Measurements from ENCODE around the gene MED12L.
"Not testable (repeated sequence)": the region's sequence is repeated elsewhere in the genome, so short reads cannot be mapped to it uniquely, and the experiment has no call there.

The MED12L gene

GRCh38 chr3:151145713-151146070 is 60.2 kb downstream of the MED12L start:
- no peak for DNase-seq

GRCh38 chr3:151146071-151146730 is 60.7 kb downstream of the MED12L start:
- DNase-seq = peak; percentile 91

GRCh38 chr3:151146731-151147091 is 61.2 kb downstream of the MED12L start:
- no peak for DNase-seq

- no peak for DNase-seq
Observed at GRCh38 chr3:151147299-151147698, 61.8 kb downstream of the MED12L start.

DNA sequence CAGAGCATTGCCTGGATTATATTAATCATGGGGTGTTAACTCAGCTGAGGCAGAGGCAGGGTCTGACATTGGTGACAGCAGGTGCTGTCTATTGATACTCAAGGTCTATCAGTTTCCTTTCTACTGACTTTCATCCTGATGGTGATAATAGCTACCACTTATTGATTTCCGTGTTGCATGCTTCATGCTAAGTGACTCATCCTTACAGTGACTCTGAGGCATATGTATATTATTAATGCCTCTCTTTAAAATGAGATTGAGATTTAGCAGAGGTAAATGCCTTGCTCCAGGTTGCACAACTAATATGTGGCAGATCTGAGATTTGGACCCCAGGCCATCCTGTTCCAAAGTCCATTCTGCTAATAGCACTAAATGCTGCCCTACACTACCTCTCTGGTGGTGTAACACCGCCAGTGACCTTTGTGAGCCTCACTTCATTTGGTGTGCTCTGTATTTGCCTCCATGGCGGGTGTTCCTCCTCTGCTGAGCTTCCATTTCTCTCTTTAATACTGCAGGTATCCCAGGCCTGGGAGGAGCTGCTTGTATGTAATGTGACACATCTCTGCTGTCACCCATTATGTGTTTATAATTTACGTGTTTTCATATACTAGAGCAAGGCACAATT is 67.1 kb downstream of the MED12L start:
- no peak for DNase-seq

DNA sequence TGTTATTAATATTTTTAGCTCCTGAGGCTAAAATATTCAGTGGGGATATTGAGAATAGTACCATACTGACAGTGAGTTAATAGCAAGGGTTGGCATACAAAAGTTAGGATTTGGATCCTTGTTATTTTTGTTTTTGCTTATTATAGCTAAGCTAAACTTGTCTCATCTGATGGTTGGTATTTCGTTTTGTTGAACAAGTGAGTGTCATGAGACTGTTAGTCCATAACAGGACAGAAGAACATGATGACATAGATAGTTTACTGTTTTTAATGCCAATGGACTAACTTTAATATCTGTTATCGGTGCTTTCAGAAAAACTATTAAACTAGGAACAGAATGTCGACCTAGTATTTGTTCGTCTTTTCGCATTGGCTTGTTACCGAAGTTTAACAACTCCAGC is 69.1 kb downstream of the MED12L start:
- no peak for DNase-seq

DNA sequence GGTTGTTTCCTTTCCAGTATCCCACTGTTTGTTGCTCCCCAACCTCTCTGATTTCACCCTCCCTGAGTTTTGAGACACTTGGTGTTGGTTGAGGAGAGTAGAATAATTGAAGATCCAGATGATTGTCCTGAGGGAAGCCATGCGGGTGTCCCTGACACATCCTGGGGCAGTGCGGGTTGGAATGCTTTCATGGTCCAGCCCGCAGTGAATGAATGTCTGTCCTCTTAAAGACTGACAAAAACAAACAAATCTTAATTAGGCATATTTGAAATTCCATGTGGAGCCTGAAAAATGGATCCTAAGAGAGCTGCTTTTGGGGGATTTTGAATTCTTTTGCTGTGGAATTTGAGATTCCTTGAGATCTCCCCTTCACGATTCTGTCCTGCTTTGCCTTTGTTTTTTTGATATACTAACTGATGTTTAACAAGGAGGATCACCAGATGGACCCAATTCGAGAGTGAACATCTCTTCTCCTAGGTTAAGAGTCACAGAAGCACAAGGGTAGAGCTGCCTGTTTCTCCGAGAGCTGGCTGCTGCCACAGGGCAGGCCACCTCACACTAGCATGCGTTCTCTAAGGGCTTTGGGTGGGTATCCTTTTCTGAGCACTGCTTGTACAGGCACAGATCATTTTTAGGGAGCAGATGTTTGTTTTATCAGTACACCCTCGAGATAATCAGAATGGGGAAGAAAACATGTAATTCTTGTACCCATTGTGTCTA is 70.1 kb downstream of the MED12L start:
- DNase-seq = no peak

DNA sequence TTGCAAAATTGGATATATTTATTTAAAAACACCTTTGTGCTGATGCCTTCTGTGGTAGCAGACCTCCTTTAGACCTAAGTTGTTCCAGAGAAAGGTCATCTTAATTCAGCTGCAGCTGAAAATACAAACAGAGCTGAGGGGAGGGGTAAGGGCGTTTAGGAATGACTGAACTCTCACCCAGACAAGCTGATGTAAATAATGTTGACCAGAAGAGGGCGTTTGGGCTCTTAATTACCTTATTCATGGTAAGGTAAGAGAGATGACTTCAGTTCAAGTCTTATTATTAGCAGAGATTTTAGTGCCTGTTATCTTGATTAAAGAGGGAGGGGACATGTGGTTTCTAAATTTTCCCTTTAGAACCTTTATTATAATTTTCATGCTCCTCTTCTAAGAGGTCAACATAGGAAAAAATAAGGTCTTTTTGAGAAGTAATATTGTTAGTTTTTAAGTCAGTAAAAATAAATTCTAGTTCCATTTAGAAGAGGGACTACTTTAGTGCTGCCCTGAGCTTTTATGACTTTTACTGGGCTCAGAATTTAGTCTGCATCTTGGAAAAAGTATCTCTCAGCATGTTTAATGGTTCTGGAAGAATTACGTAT is 71.3 kb downstream of the MED12L start:
- DNase-seq = peak; percentile 74

GRCh38 chr3:151159806-151160205 is 74.3 kb downstream of the MED12L start:
- no peak for DNase-seq

DNA sequence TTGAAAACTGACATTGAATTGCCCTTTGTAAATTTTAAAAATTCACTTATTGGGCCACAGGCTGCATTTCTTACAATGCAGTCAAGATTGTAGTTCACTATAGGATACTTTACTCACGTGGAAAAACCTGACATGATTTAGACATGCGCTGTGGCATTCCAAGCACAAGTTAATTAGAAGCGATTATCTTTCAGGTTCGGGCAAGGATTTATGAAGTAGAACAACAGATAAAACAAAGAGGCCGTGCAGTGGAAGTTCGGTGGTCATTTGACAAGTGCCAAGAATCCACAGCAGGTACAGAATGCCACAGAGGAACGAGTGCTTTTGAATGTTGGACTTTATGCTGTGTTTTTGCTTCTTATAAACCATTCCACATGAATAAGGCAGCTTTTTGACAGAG is 79.8 kb downstream of the MED12L start:
- DNase-seq = no peak

DNA sequence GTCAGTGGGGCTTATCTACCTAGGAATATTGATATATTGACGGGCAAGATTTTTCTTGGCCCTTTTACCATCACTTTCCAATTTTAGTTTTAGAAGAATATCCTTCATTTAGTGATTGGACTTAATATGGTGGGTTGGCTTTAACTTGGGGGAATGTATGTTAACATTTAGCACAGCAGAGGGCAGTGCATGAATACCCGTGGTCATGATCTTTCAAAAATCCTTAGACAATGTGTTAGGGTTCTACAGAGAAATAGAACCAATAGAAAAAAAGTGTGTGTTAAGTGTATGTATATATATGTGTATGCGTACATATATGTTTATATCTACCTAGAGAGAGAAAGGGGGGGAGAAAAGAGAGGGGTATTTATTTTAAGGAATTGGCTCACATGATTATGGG is 80.7 kb downstream of the MED12L start:
- no peak for DNase-seq

DNA sequence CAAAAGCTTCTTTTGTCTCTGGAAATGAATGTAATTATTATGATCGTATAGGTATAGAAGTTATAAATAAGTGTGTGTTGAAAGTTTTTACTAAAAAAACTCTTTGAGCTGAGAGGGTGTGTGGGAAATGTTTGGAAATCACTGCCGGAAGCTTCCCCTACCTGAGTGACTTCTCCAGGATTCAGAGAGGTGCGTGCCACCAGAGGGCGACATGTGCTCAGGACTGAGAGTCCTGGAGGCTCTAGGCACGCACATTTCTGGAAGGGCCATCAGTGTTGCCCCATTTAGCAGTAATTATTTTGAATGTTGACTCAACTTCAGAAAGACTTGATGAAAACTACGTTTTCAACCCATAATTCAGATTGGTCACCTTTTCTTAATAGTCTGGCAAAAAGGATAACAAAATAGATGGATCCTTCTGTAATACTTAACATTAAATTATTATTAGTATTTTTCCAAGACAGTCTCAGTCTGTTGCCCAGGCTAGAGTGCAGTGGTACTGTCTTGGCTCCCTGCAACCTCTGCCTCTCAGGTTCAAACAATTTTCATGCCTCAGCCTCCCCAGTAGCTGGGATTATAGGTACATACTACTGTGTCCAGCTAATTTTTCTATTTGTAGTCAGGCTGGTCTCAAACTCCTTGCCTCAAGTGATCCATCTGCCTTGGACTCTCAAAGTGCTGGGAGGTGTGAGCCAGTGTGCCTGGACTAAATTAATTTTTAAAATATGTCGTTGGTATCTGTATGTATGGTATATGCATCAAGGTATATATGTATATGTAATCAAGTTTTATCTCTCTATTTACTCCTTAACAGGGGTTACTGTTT is 83.0 kb downstream of the MED12L start:
- DNase-seq = peak; percentile 34

DNA sequence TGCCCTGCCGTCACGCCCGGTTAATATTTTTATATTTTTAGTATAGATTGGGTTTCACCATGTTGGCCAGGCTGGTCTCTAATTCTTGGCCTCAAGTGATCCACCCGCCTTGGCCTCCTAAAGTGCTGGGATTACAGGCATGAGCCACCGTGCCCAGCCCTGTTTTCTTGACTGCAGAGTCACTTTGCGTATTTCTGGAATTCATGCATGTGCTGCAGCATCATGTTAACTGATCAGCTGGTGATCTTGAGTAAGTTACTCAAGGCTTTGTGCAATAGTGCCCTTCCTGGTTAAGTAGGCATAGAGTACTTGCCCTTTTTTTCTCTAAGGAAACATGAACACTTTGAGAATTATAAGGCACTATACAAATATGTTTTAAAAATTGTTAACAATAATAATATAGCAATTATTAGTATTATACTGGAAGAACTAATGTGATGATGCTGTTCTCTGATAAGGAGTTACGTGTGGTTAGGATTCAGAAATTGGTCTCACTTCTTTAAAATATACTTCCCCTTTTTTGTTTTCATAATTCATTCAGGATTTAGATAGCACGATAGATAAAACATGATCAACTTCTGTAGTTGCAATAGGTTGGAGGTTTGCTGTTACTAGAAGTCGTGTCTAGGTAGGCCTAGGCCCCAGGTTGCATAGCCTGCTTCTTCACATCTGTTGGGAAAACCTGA is 83.9 kb downstream of the MED12L start:
- peak; percentile 3 for DNase-seq

- DNase-seq = not testable (repeated sequence)
Observed at GRCh38 chr3:151169948-151170679, 84.7 kb downstream of the MED12L start.

GRCh38 chr3:151171145-151171757 is 85.8 kb downstream of the MED12L start:
- DNase-seq = no peak

GRCh38 chr3:151174351-151174750 is 88.9 kb downstream of the MED12L start:
- DNase-seq = no peak

DNA sequence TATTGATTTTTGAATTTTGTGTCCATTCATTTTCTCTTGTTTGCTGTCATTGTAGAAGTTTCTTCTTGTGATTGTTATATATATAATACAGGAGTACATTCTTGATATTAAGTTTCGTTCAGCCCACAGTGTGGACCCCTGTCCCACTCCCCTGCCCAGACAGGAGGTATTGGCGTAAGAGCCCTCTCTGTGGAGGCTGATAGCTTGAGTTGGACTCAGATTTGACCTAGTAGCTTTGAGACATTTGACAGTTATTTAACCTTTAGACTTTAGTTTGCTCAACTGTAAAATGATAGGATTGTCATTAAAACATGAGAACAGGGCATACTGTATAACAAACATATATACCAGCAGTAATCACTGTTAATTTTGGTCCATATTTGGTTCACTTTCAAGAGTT is 90.5 kb downstream of the MED12L start:
- DNase-seq = no peak

GRCh38 chr3:151178208-151178845 is 92.9 kb downstream of the MED12L start:
- no peak for DNase-seq

DNA sequence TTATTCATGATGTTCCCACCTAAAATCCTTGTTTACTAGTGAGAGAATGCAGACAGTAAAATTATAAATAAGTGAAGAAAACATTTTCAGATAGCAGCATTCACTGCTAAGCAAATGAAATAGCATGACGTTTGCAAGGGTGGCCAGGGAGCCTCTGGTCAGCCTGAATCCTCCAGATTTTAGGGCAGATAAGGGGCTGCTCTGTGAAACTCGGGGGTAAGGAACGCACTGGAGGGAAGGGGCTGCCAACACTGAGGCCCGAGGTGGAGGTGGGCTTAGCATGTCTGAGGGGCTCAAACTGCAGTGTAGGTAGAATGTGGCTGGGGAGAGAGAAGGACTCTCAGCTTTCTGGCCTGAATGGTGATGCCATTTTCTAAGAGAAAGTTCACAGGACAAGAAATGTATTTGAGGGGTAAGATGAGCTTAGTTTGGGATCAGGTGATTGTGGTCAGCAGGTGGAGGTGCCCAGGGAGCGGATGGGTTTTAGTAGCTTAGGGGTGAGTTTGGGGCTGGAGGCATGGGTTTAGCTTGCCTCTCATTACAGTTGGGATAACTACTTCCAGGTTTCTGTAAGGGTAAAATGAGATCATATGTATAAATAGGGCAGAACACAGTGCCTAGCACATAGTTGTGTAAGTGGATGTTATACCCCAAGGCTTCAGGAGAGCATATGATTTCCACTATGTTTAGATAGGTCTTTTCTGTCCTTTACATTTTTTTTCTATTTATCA is 97.0 kb downstream of the MED12L start:
- DNase-seq = no peak

GRCh38 chr3:151183265-151183671 is 97.8 kb downstream of the MED12L start:
- DNase-seq = no peak

All from NCI-H1694 treated with DMSO at 0.1 percent for 48 hours (cell line).